T-helper 2 cell (primary cell): Measurements from ENCODE around the gene PODNL1.
"Not testable (repeated sequence)": the region's sequence is repeated elsewhere in the genome, so short reads cannot be mapped to it uniquely, and the experiment has no call there.

Source experiments
- DNase-seq, 5 experiments: peaks; one replicate each; pipeline versions ENCODE4 v3.0.0 to v3.0.0-alpha.2; 2012 to 2022

PODNL1 gene

DNA sequence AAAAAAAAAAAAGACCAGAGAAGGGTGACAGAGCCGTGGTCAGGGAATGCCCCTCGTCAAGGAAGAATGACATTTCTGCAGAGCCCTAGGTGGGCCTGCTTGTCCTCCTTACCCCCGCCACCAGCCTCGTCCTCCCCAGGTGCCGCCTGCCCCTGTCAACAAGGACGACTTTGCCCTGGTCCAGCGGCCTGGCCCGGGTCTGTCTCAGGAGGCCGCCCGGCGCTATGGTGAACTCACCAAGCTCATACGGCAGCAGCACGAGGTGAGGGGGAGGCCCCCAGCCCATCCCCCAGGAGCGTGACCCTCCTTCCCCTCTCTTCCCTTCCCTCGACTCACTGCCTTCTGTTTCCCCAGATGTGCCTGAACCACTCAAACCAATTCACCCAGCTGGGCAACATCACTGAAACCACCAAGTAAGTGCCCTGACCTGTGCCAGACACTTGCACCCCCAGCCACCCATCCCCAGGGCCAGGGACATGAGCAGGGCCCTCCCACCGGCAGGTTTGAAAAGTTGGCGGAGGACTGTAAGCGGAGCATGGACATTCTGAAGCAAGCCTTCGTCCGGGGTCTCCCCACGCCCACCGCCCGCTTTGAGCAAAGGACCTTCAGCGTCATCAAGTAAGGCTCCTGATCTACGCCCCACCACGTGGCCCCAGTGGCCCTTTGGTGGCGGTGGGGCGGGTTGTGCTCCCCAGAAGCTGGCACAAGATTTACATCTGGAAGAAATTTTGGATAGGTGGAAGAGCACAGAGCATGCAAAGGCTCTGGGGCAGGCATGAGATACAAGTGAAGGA, 14.8 kb downstream of the PODNL1 start:
- no peak for DNase-seq

GRCh38 chr19:13922118-13922517, 16.1 kb downstream of the PODNL1 start:
- DNase-seq = not testable (repeated sequence)

GRCh38 chr19:13920940-13921747, 17.1 kb downstream of the PODNL1 start:
- DNase-seq = peak in 1 of 5 experiments; percentile 74

DNA sequence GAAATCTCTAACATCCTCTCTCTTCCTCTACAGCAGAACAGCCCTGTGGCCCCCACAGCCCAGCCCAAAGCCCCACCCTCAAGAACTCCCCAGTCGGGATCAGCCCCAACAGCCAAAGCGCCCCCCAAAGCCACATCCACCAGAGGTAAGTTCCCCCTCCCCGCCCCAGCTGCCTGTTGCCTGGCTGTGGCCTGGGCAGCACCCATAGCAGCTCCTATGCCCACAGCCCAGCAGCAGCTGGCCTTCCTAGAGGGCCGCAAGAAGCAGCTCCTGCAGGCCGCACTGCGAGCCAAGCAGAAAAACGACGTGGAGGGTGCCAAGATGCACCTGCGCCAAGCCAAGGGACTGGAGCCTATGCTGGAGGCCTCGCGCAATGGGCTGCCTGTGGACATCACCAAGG, 17.7 kb downstream of the PODNL1 start:
- no peak for DNase-seq

DNA sequence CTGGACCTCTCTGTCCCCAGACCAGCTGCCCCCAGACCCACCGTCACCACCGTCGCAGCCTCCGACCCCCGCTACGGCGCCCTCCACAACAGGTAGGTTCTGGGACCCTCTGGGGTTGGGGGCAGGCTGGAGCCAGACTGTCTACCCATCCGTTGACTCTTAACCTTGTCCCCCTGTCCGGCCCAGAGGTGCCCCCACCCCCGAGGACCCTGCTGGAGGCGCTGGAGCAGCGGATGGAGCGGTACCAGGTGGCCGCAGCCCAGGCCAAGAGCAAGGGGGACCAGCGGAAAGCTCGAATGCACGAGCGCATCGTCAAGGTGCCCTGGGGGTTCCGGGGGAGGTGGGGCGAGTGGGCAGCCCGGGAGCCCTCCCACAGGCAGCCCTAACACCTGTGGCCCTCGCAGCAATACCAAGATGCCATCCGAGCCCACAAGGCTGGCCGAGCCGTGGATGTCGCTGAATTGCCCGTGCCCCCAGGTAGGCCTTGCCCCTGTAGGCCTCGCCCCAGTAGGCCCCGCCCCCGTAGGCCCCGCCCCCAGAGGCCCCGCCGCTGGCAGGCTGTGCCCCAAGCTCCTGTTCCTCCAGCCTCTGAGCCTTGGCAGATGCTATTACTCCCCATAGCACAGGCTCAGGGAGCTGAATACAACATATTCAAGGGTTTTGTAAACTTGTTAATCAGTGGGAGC, 19.3 kb downstream of the PODNL1 start:
- DNase-seq = no peak

GRCh38 chr19:13917888-13918406, 20.3 kb downstream of the PODNL1 start:
- no peak for DNase-seq

DNA sequence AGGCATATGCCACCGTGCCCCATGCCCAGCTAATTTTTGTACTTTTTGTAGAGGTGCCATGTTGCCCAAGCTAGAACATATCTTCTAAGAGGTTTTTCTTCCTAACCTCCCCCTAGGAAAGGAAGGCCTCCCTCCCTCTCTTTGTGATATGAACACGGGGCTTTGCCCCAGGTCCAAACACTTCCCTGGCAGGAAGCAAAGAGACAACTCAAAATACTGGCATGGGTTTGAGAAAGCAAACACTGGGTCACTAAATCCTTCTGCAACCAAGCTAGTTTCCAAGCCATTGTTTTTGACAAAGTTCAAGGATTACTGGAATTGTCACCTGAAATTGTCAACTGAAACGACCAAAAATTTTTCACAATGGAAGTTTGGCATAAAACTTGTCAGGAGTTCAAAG, 23.4 kb downstream of the PODNL1 start:
- DNase-seq = no peak

- DNase-seq = no peak
These were observed 24.9 kb downstream of the PODNL1 start for GRCh38 chr19:13913352-13913751.

- DNase-seq = no peak
These were observed 28.8 kb downstream of the PODNL1 start for GRCh38 chr19:13909430-13909829.

DNA sequence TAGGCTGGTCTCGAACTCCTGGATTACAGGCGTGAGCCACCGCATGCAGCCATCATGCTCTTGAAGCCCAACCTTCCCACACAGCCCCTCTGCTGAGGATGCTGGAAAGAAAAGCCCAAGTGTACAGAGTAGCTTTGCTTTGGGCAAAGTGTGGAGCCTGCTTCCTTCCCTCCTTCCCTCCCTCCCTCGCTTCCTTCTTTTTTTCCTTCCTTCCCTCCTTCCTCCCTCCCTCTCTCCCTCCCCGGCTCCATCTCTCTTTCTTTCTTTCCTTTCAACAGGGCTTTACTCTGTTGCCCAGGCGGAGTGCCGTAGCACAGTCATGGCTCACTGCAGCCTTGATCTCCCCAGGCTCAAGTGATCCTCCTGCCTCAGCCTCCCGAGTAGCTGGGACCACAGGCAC, 29.5 kb downstream of the PODNL1 start:
- no peak for DNase-seq

- DNase-seq = no peak
These were observed 31.3 kb downstream of the PODNL1 start for GRCh38 chr19:13906910-13907309.

GRCh38 chr19:13906521-13906904, 31.7 kb downstream of the PODNL1 start:
- peak in 2 of 5 experiments; percentile 23 to 30 for DNase-seq

DNA sequence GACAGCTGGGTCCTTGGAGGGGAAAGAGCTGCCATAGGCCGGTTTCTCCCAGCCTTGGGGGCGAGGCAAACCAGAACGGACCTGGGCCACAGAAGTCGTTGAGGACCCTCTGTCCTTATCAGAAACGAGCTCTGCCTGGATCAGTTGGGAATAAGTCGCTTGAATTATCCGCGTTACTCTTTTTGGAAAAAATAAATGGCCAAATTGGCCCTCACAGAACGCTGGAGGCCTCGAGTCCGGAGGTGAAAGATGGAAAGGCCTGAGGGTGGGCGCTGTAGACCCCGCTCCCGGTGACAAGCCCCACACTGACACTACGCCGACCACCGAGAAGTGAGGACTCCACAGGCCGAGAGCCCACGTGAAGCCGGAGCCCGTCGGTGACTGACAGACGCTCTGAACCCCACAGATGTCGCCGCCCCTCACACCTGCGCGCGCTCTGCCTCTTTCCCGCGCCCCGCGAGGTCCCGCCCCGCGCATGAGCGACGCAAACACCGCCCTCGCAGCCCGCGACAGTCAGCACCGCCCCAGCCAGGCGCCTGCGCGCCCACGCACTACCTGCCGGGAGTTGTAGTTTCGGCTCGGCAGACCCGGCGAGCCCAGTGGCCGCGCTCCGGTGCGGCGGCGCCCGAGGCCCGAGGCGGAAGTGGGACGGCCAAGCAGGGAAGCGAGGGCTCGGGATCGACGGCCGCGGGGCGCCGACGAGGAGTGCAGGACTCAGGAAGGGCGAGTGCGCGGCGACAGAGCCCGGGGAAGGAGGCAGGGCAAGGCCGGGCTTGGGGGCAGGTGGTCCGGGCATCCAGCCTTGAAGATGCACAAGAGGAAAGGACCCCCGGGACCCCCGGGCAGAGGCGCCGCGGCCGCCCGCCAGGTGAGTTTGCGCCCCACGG, 32.3 kb downstream of the PODNL1 start, which contains the start of the genes BRME1 and CC2D1A:
Gene BRME1, minus strand, starts transcription at position 484 of the 887 bp plus-strand sequence. CDS start 1,225 bp downstream, outside the sequence.
Gene CC2D1A, plus strand, starts transcription at position 568 of the 887 bp plus-strand sequence. Its CDS starts 241 bp downstream, at position 809.
- DNase-seq = peak; percentile 85 to 95 (median 93)

- peak in 2 of 5 experiments; percentile 21 to 65 for DNase-seq
These were observed 35.1 kb downstream of the PODNL1 start for GRCh38 chr19:13902993-13903555.

DNA sequence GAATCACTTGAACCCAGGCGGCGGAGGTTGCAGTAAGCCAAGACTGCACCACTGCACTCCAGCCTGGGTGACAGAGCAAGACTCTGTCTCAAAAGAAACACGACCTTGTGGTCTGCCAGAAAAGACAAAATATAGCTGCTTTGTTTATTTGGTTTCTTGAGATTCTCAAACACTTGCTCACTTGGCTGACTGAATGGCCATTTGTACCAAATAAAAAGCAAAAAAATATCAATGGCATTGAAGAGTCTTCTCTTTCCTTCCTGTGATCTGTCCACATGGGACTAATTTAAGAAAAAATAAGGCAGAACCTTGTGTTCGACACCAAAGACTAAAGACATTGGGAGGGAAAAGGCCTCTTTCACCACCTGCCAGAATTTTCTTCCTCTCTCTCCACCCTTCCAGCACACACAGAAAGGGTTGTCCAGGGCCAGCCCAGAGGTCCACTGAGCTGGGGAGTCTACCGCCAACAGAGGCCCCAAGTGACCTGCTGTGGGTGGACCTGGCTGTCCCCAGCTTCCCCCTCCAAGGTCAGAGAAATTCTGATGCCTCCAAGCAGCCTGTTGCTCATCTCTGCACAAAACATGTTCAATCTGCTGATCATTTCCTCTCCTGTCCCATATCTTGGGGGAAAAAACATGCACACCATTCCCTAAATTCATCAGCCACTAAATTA, 38.2 kb downstream of the PODNL1 start:
- no peak for DNase-seq

DNA sequence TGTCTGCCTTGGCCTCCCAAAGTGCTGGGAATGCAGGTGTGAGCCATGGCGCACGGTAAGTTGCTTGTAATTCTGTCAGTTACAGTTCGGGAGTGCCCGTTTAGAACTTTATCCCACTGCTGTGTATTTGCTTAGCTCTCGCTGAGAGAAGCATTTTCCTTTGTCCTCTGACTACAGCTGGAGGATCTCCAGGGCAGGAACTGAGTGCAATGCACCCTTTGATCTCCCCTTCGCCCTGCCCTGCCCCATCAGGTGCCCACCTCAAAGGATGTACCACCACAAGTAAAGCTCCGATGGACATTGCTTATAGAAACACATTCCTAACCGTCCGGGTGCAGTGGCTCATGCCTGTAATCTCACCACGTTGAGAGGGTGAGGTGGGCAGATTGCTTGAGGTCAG, 38.8 kb downstream of the PODNL1 start:
- DNase-seq = no peak

- DNase-seq = no peak
These were observed 42.0 kb downstream of the PODNL1 start for GRCh38 chr19:13896227-13896626.

GRCh38 chr19:13894552-13894951, 43.7 kb downstream of the PODNL1 start:
- DNase-seq = no peak

DNA sequence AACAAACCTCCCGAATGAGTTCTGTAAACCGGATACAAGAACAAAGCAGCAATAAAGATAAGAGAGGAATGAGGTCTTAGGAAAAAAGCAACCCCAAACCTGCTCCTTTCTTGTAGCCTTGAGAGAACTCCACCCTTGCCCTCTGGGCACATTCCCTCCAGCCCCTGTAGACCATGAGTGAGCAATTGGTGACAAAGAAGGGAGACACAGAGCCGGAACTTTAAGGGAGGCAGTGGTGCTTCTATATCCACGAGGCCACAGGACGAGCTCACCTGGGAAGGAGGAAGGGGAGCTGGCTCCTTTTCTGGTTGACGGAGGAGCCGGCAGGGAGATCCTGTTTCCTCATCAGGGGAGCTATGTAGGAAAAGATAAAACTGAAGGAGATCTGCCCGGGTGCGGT, 45.3 kb downstream of the PODNL1 start:
- no peak for DNase-seq

DNA sequence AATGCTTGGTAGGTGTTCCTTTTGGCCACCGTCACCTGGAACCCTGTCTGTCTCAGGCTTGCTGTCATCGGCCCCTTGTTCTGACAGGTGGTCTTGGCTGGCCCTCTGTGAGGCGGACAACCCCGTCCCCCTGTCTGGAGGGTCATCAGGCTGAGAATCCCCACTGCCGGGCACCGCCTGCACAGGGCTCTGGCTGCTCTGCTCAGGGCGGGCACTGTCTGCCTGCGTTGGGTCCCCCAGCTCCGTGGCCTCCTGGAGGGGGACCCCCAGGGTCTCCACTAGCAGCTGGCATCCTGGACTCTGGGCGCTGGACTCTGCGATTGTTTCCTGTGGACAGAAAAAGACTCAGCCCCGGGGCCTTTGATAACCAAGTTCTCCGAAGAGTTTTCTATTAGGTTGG, 48.1 kb downstream of the PODNL1 start:
- no peak for DNase-seq

DNA sequence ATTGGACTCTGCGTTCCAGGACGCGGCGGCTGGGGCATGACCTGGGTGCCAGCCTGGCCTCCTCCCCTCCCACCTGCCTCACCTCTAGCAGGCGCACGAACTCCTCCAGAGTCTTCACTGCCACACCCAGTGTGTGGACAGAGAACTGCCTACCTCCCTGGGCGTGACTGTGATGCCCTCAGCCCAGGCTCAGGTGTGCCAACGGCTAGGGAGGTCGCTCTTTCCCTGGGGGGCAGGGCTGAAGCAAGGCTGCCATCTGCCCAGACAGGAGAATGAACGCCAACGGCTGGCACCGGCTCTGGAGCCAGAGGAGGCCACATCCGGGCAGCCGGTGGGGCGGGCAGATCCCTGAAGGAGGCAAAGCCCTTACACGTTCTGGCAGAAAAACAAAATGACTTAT, 49.9 kb downstream of the PODNL1 start:
- DNase-seq = no peak
